ENCODE results near the gene EFNA4. TPM values are rescaled to one million over a fixed set of nuclear protein-coding genes. Genes with fewer than 3 reads are reported as not detected.

Gene EFNA4
- polyA plus RNA-seq, 1 of the 3 experiments (the other 2 are of a cell fraction) = 17.7 TPM

GRCh38 chr1:155103325-155103724 lies 39.8 kb downstream of the EFNA4 start:
- Histone ChIP-seq H3K79me2 (ENCODE audit: insufficient read depth) (no peaks in the 10 kb centered on the region), H3K4me3 (ENCODE audit: low read depth in 2 of 2, low read length in 1 of 2) (no peak overlapping the region), H3K36me3 (replicated peaks in 1 of 2; ENCODE audit: control insufficient read depth in 1 of 2, insufficient read depth in 2 of 2, low read length in 1 of 2) (no peaks in the 10 kb centered on the region), H2AFZ (ENCODE audit: low read depth) (no peak overlapping the region), H3K27me3 (ENCODE audit: insufficient read depth) (no peaks in the 10 kb centered on the region; the same call in 1 of the 2 replicates), H3K9me3 (no peaks in the 10 kb centered on the region), H3K4me2 (no peak overlapping the region), H3K9me2 (no peaks in the 10 kb centered on the region), H4K20me1 (ENCODE audit: insufficient read depth) (no peaks in the 10 kb centered on the region), H3F3A (replicated peaks; ENCODE audit: insufficient read depth) (no peaks in the 10 kb centered on the region), H3K9ac (no peak overlapping the region), H3K4me1 (ENCODE audit: control insufficient read depth in 1 of 2, insufficient read depth in 2 of 2, low read depth in 1 of 2, low read length in 1 of 2) (no peaks in the 10 kb centered on the region), H3K27ac (ENCODE audit: low read depth in 2 of 2, low read length in 1 of 2) (no peak overlapping the region)
- TF ChIP-seq MXI1 (IDR thresholded peaks at IDR 0.05; ENCODE audit: low read depth, low read length) (no peak), SIN3A (IDR thresholded peaks at IDR 0.05; ENCODE audit: borderline replicate concordance, low read depth, low read length) (no peak), EZH2phosphoT487 (IDR thresholded peaks at IDR 0.05; ENCODE audit: borderline replicate concordance, low read depth) (no peak), RAD21 (IDR thresholded peaks at IDR 0.05; ENCODE audit: low read length) (no peak), POLR2AphosphoS5 (IDR thresholded peaks at IDR 0.05; ENCODE audit: low read depth, low read length) (no peak), TAF1 (IDR thresholded peaks at IDR 0.05; ENCODE audit: borderline replicate concordance, low read depth, low read length) (no peak), RCOR1 (IDR thresholded peaks at IDR 0.05; ENCODE audit: low read length) (no peak)
- TF ChIP-seq, protein P1, sequence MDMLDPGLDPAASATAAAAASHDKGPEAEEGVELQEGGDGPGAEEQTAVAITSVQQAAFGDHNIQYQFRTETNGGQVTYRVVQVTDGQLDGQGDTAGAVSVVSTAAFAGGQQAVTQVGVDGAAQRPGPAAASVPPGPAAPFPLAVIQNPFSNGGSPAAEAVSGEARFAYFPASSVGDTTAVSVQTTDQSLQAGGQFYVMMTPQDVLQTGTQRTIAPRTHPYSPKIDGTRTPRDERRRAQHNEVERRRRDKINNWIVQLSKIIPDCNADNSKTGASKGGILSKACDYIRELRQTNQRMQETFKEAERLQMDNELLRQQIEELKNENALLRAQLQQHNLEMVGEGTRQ (IDR thresholded peaks at IDR 0.05; ENCODE audit: borderline replicate concordance, low read depth, low read length) = no peak
- no peak for DNase-seq
- WGBS (ENCODE audit: low lambda C conversion rate) = 74% methylated on average over 7 of the region's 9 CpGs
- ChIA-PET POLR2A (no interaction called here), CTCF (interaction anchor here (0.6 to 3.3 kb wide), 4 partner anchors 12 to 64 kb away, joined by 3 to 20 read pairs (median 5); no protein-coding TSS in a partner anchor)

DNA sequence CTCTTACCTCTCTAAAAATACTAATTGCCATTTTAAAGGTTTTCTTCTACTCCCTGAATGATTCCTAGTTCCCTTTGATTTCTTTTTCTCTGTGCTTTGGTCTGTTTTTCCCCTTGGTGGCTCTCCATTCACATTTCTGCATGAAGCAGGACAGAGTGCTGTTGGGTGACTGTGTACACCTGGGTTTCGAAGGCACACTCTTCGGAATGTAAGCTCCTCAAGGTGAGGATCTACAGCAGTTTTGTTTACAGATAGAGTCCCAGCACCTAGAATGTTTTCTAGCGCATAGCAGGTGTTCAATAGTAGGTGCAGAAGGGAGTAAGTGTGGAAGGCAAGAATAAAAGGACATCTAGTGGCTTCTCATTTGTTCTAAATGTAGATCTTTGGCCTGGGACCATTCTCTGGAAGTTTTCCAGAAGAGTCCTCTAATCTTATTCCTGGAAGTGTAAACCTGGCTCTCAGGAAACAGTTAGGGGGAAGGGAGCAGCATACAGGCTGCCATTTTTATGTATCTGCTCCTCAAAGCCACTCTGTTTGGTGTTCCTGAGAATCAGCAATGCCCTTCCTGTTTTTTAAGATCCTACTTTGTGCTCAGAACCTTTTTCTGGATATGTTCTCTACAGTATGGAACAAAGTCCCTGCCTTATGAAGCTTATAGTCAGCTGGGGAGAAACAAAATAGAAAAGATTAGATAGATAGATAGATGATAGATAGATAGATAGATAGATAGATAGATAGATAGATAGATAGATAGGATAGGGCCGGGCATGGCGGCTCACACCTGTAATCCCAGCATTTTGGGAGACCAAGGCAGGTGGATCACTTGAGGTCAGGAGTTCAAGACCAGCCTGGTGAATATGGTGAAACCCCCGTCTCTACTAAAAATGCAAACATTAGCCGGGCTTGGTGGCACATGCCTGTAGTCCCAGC lies 41.3 kb downstream of the EFNA4 start:
- no peak for TF ChIP-seq ZBTB33 (IDR thresholded peaks at IDR 0.05; ENCODE audit: borderline replicate concordance, low read depth)
- no peak for TF ChIP-seq EP300 (IDR thresholded peaks at IDR 0.05; ENCODE audit: borderline replicate concordance in 1 of 2, low read depth in 1 of 2, low read length in 1 of 2)
- TF ChIP-seq TEAD4 (IDR thresholded peaks at IDR 0.05; ENCODE audit: borderline replicate concordance, insufficient read depth) = no peak
- TF ChIP-seq POLR2AphosphoS5 (IDR thresholded peaks at IDR 0.05; ENCODE audit: low read depth, low read length) = no peak
- no peak for TF ChIP-seq EZH2phosphoT487 (IDR thresholded peaks at IDR 0.05; ENCODE audit: borderline replicate concordance, low read depth)
- TF ChIP-seq, protein P2, sequence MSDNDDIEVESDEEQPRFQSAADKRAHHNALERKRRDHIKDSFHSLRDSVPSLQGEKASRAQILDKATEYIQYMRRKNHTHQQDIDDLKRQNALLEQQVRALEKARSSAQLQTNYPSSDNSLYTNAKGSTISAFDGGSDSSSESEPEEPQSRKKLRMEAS (IDR thresholded peaks at IDR 0.05; ENCODE audit: low read depth) = no peak
- no peak for TF ChIP-seq ELF1 (IDR thresholded peaks at IDR 0.05)
- no peak for TF ChIP-seq JUND (IDR thresholded peaks at IDR 0.05)
- TF ChIP-seq YY1 (IDR thresholded peaks at IDR 0.05; ENCODE audit: low read depth) = no peak
- TF ChIP-seq SIN3A (IDR thresholded peaks at IDR 0.05; ENCODE audit: borderline replicate concordance, low read depth, low read length) = no peak
- TF ChIP-seq TAF1 (IDR thresholded peaks at IDR 0.05; ENCODE audit: borderline replicate concordance, low read depth, low read length) = no peak
- TF ChIP-seq RCOR1 (IDR thresholded peaks at IDR 0.05; ENCODE audit: low read length) = no peak
- no peak for TF ChIP-seq REST (IDR thresholded peaks at IDR 0.05; ENCODE audit: low read depth, low read length)
- Histone ChIP-seq H2AFZ (ENCODE audit: low read depth) (no peak overlapping the region), H4K20me1 (ENCODE audit: insufficient read depth) (no peaks in the 10 kb centered on the region), H3F3A (replicated peaks; ENCODE audit: insufficient read depth) (no peaks in the 10 kb centered on the region), H3K4me2 (no peak overlapping the region), H3K27me3 (ENCODE audit: insufficient read depth) (no peaks in the 10 kb centered on the region; the same call in 1 of the 2 replicates), H3K79me2 (ENCODE audit: insufficient read depth) (no peaks in the 10 kb centered on the region), H3K4me1 (ENCODE audit: control insufficient read depth in 1 of 2, insufficient read depth in 2 of 2, low read depth in 1 of 2, low read length in 1 of 2) (no peaks in the 10 kb centered on the region), H3K9ac (no peak overlapping the region), H3K36me3 (replicated peaks in 1 of 2; ENCODE audit: control insufficient read depth in 1 of 2, insufficient read depth in 2 of 2, low read length in 1 of 2) (no peaks in the 10 kb centered on the region), H3K4me3 (ENCODE audit: low read depth in 2 of 2, low read length in 1 of 2) (no peak overlapping the region), H3K9me3 (no peaks in the 10 kb centered on the region), H3K27ac (ENCODE audit: low read depth in 2 of 2, low read length in 1 of 2) (no peak overlapping the region), H3K9me2 (no peaks in the 10 kb centered on the region)
- DNase-seq = no peak
- CTCF ChIA-PET = interaction anchor here (1.0 to 3.3 kb wide), 3 partner anchors 13 to 63 kb away, joined by 4 to 20 read pairs (median 6); no protein-coding TSS in a partner anchor
- POLR2A ChIA-PET = no interaction called here
- WGBS (ENCODE audit: low lambda C conversion rate) = 80% methylated on average over 7 of the region's 7 CpGs
